ENCODE results near the gene PID1.

DNA sequence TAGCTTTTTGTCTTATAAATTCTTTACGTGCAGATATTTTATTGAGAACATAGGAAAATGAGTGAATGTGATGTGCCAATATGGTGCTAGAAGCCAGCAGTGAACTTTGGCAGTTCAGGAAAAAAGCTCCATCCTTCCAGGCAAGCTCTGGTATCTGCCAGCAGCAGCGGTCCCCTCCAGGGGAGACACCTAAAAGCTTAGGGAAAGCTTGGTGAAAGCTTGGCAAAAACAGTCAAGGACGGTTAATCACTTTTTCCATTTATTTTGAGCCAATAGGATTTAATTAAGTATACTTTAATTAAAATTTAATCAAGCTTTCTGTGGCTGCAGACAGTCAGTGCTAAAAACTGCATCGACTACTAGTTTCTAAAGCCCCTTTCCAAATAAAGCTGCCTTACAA lies 60.4 kb downstream of the PID1 start:
- TF ChIP-seq, protein P1, sequence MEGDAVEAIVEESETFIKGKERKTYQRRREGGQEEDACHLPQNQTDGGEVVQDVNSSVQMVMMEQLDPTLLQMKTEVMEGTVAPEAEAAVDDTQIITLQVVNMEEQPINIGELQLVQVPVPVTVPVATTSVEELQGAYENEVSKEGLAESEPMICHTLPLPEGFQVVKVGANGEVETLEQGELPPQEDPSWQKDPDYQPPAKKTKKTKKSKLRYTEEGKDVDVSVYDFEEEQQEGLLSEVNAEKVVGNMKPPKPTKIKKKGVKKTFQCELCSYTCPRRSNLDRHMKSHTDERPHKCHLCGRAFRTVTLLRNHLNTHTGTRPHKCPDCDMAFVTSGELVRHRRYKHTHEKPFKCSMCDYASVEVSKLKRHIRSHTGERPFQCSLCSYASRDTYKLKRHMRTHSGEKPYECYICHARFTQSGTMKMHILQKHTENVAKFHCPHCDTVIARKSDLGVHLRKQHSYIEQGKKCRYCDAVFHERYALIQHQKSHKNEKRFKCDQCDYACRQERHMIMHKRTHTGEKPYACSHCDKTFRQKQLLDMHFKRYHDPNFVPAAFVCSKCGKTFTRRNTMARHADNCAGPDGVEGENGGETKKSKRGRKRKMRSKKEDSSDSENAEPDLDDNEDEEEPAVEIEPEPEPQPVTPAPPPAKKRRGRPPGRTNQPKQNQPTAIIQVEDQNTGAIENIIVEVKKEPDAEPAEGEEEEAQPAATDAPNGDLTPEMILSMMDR (IDR thresholded peaks at IDR 0.05), result no peak
- TF ChIP-seq MXI1 (IDR thresholded peaks at IDR 0.05; ENCODE audit: low read depth, low read length) (no peak), EP300 (IDR thresholded peaks at IDR 0.05; ENCODE audit: borderline replicate concordance in 1 of 2, low read depth in 1 of 2, low read length in 1 of 2) (no peak), RXRA (IDR thresholded peaks at IDR 0.05; ENCODE audit: borderline replicate concordance, low read depth) (no peak), TEAD4 (IDR thresholded peaks at IDR 0.05; ENCODE audit: borderline replicate concordance, insufficient read depth) (no peak), FOSL2 (IDR thresholded peaks at IDR 0.05; ENCODE audit: borderline replicate concordance, low read depth) (no peak), ELF1 (IDR thresholded peaks at IDR 0.05) (no peak)
- TF ChIP-seq, protein P2, sequence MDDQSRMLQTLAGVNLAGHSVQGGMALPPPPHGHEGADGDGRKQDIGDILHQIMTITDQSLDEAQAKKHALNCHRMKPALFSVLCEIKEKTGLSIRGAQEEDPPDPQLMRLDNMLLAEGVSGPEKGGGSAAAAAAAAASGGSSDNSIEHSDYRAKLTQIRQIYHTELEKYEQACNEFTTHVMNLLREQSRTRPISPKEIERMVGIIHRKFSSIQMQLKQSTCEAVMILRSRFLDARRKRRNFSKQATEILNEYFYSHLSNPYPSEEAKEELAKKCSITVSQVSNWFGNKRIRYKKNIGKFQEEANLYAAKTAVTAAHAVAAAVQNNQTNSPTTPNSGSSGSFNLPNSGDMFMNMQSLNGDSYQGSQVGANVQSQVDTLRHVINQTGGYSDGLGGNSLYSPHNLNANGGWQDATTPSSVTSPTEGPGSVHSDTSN (IDR thresholded peaks at IDR 0.05), result no peak
- TF ChIP-seq, protein P3, sequence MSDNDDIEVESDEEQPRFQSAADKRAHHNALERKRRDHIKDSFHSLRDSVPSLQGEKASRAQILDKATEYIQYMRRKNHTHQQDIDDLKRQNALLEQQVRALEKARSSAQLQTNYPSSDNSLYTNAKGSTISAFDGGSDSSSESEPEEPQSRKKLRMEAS (IDR thresholded peaks at IDR 0.05; ENCODE audit: low read depth), result no peak
- TF ChIP-seq, protein P4, sequence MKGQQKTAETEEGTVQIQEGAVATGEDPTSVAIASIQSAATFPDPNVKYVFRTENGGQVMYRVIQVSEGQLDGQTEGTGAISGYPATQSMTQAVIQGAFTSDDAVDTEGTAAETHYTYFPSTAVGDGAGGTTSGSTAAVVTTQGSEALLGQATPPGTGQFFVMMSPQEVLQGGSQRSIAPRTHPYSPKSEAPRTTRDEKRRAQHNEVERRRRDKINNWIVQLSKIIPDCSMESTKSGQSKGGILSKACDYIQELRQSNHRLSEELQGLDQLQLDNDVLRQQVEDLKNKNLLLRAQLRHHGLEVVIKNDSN (IDR thresholded peaks at IDR 0.05; ENCODE audit: borderline replicate concordance, low read depth), result no peak
